ENCODE data around the gene SHROOM3.
"Not testable (repeated sequence)": the region's sequence is repeated elsewhere in the genome, so short reads cannot be mapped to it uniquely, and the experiment has no call there.

The SHROOM3 gene

DNA sequence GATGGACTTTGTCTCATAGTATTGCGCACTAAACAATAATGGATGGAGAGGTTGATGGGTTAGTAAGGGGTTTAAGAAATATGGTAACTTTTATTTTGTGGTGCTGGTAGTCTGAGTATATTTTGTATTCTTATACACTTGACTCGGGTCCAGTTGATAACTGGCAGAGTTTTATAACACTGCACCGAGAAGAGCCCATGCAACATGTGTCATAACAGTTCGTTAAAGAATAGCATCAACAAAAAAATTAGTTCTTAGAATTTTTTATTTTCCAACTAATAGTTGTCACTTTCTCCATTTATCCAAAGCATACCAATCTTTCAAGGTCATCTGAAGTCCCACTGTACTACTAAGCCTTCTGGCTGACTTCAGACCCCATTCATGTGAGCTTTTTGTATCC lies 287.8 kb downstream of the SHROOM3 start:
- TF ChIP-seq, protein P1, sequence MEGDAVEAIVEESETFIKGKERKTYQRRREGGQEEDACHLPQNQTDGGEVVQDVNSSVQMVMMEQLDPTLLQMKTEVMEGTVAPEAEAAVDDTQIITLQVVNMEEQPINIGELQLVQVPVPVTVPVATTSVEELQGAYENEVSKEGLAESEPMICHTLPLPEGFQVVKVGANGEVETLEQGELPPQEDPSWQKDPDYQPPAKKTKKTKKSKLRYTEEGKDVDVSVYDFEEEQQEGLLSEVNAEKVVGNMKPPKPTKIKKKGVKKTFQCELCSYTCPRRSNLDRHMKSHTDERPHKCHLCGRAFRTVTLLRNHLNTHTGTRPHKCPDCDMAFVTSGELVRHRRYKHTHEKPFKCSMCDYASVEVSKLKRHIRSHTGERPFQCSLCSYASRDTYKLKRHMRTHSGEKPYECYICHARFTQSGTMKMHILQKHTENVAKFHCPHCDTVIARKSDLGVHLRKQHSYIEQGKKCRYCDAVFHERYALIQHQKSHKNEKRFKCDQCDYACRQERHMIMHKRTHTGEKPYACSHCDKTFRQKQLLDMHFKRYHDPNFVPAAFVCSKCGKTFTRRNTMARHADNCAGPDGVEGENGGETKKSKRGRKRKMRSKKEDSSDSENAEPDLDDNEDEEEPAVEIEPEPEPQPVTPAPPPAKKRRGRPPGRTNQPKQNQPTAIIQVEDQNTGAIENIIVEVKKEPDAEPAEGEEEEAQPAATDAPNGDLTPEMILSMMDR (IDR thresholded peaks at IDR 0.05; ENCODE audit: borderline replicate concordance, control extremely low read depth, extremely low read depth, insufficient read depth, missing control alignments), result no peak
- in situ Hi-C loops (cut with MboI; ENCODE audit: low sequenced_read_pairs, unreplicated experiment), result no loop called here
- DNase-seq (ENCODE audit: low spot score), result no peak

DNA sequence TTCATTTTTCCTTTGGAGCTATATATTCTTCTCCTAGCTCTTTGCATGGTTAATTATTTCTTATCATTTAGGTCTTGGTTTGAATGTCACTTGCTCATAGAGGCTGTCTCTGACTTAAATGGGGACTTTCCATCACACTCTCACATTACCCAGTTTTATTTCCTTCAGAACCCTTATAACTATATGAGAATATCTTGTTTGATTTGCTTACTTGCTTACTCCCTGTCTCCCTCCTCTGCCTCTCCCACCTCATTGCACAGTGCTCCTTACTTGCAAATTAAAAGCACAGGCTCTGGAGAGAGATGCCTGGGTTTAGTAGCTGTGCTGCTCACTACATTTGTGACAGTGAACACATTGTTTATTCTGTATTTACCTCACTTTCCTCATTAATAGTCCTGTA lies 288.3 kb downstream of the SHROOM3 start:
- TF ChIP-seq, protein P1 (IDR thresholded peaks at IDR 0.05; ENCODE audit: borderline replicate concordance, control extremely low read depth, extremely low read depth, insufficient read depth, missing control alignments), result peak; percentile 8
- in situ Hi-C loops (cut with MboI; ENCODE audit: low sequenced_read_pairs, unreplicated experiment), result no loop called here
- DNase-seq (ENCODE audit: low spot score), result no peak

DNA sequence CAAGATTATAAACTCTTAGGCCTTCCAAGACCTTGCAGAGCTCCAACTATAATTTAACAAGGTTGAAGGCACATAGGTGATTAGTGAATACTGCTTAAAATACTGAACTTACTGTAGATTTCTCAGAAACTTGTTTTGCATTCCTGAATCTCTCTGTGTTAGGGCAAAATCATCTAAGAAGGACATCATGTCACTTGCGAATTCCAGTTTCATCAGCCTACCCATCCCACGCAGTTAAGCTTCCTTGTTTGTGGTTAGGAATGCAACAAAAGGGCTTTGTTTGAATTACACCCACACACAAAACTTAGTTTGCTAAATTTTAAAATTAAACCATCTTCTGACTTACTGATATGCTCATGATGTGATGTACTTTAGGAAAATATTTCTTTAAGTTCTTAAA lies 288.9 kb downstream of the SHROOM3 start:
- TF ChIP-seq, protein P1 (IDR thresholded peaks at IDR 0.05; ENCODE audit: borderline replicate concordance, control extremely low read depth, extremely low read depth, insufficient read depth, missing control alignments), result no peak
- no peak for DNase-seq (ENCODE audit: low spot score)
- in situ Hi-C loops (cut with MboI; ENCODE audit: low sequenced_read_pairs, unreplicated experiment), result no loop called here

DNA sequence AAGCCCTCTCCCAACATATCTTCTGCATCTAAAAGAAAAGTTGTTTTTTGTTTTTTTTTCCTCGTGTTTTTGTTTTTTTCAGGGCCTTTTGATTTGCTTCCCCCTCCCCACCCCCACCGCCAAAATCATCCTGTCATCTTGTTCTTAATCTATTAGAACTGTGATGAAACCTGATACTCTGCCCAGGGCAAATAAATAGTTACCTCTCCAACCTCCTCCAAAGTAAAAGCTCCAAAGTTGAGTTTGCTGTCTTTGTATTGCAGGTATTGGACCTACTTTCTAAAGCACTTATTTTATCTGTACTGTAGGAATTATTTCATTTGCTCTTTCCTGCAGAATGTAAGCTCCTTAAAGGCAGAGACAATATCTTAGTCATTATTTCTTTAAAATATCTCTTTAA lies 290.0 kb downstream of the SHROOM3 start:
- in situ Hi-C loops (cut with MboI; ENCODE audit: low sequenced_read_pairs, unreplicated experiment), result no loop called here
- no peak for DNase-seq (ENCODE audit: low spot score)
- TF ChIP-seq, protein P1 (IDR thresholded peaks at IDR 0.05; ENCODE audit: borderline replicate concordance, control extremely low read depth, extremely low read depth, insufficient read depth, missing control alignments), result no peak

DNA sequence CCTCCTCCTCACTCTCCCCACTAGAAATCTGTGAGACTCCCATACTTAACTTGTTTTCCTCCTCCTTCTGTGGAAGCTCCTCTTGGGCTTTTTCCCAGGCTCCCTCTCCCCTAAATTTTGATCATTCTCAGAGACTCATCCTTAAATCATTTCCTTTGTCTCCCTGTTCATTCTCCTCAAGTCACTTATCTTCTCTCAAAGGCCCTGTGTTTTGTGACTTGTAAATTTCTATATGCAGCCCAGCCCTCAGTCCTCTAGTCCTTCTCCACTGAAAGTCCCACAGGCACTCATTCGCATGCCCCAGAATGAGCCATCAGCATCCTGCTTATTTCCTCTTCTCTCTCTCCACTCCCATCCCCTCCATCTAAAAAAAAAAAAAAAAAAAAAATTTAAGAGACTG lies 291.1 kb downstream of the SHROOM3 start:
- in situ Hi-C loops (cut with MboI; ENCODE audit: low sequenced_read_pairs, unreplicated experiment), result no loop called here
- TF ChIP-seq, protein P1 (IDR thresholded peaks at IDR 0.05; ENCODE audit: borderline replicate concordance, control extremely low read depth, extremely low read depth, insufficient read depth, missing control alignments), result no peak
- no peak for DNase-seq (ENCODE audit: low spot score)

DNA sequence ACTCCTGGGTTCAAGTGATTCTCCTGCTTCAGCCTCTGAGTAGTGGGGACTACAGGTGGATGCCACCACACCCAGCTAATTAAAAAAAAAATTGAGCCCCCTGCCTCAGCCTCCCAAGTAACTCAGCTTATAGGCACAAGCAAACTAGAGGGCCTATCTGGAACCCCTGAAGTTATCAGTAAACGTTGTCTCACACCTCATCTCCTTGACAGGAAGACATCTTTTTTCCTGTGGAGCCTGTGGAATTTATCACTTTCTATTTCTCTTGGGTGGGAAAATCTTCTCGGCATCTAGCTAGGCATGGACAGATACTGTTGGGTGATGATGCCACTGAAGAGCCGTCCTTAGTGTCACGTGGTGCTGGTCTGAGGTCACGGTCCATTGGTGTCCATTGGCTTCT lies 291.6 kb downstream of the SHROOM3 start:
- TF ChIP-seq, protein P1 (IDR thresholded peaks at IDR 0.05; ENCODE audit: borderline replicate concordance, control extremely low read depth, extremely low read depth, insufficient read depth, missing control alignments), result no peak
- in situ Hi-C loops (cut with MboI; ENCODE audit: low sequenced_read_pairs, unreplicated experiment), result no loop called here
- no peak for DNase-seq (ENCODE audit: low spot score)

DNA sequence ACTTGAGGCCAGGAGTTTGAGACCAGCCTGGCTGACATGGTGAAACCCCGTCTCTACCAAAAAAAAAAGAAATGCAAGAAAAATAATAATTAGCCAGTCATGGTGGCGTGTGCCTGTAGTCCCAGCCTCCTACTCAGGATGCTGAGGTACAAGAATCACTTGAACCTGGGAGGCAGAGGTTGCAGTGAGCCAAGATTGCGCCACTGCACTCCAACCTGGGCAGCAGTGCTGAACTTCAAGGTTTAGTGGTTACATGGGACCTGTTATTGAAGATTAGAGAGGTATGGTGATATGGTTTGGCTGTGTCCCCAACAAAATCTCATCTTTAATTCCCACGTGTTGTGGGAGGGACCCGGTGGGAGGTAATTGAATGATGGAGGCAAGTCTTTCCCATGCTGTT lies 292.9 kb downstream of the SHROOM3 start:
- DNase-seq (ENCODE audit: low spot score); in situ Hi-C loops (cut with MboI; ENCODE audit: low sequenced_read_pairs, unreplicated experiment): not testable (repeated sequence)

Measured in GM13976 (cell line).